Hematopoietic multipotent progenitor cell treated with erythropoietin and hydrocortisone succinate and interleukin-3 and kit ligand, for 8 days (in vitro differentiated cells): Measurements from ENCODE around the gene KRT12.
"Not testable (repeated sequence)": the region's sequence is repeated elsewhere in the genome, so short reads cannot be mapped to it uniquely, and the experiment has no call there.

ENCODE experiments used
- DNase-seq: peaks from one replicate; pipeline ENCODE4 v3.0.0-alpha.2; 2015

Gene KRT12

DNA sequence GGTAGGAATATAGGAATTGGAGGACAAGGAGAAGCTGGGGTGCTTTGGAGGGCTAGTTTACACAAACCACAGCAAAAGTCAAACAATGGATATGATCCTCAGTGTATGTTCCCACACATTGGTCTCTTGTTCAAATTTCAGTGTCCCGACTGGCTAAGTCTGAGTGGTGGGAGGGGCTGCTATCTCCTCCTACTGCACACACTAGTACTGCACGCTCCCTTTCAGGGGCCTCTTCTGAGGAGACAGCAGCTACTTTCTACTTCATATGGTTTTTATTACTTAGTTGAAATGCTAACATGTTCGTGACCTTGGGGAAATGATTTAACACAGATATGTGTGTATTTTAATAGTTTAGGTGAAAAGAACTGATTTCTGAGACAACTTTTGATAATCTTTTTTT is 25.8 kb downstream of the KRT12 start:
- no peak for DNase-seq

- DNase-seq, result no peak
These were observed 27.8 kb downstream of the KRT12 start for GRCh38 chr17:40839194-40839593.

- DNase-seq, result no peak
These were observed 31.0 kb downstream of the KRT12 start for GRCh38 chr17:40836020-40836419.

GRCh38 chr17:40833882-40834281 is 33.1 kb downstream of the KRT12 start:
- DNase-seq, result no peak

DNA sequence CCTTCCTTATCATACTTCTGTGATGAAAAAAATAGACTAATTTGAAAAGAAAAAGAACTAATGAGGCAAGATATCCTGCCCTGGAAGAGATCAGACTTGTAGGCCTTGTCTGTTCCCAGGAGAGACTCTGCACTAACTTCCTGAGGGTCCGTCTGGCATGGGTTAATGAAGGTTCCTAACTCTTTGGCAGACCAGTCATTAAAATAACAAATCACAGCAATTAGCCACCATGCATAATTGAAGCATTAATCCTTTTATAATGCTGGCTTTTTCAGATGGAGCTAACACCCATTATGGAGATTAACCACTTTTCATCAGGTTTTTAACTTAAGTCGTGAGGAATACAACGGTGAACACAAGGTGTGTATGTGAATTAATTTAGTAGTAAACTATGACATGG is 34.2 kb downstream of the KRT12 start:
- DNase-seq, result no peak

GRCh38 chr17:40830085-40830776 is 36.8 kb downstream of the KRT12 start:
- no peak for DNase-seq

GRCh38 chr17:40828454-40829044 is 38.5 kb downstream of the KRT12 start:
- no peak for DNase-seq

GRCh38 chr17:40827746-40828453 is 39.1 kb downstream of the KRT12 start:
- DNase-seq, result peak; percentile 62

GRCh38 chr17:40825599-40825998 is 41.4 kb downstream of the KRT12 start:
- DNase-seq, result no peak

DNA sequence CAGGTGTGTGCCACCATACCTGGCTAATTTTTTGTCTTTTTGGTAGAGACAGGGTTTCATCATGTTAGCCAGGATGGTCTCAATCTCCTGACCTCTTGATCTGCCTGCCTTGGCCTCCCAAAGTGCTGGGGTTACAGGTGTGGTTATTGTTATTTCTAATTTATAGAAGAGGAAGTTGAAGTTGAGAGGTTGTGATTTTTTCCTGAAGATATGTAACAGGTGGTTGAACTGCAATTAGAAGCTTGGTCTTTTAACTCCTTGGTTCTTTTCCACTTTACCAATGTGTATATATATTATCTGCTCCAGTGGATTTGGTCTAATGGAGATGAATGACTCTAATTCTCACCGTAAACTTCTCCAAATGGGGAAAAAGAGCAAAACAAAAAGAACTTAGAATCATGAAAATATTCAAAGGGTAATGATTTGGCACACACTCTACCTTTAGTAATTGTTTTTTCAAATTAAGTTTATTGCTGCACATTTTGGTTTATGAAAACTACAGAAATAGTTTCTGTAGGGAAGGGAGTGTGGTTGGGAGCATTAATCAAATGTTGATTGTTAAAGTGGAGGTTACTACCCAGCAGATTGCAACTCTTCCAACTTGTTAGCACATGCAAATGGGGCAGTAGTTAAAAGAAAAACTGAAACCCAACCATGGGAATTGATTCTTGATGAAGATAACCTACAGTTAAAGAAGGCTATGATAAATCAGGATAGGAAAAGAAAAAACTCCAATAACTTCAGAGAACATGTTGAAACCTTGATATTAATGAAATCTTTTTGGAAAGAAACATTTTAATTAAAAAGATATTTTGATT is 42.8 kb downstream of the KRT12 start:
- no peak for DNase-seq

DNA sequence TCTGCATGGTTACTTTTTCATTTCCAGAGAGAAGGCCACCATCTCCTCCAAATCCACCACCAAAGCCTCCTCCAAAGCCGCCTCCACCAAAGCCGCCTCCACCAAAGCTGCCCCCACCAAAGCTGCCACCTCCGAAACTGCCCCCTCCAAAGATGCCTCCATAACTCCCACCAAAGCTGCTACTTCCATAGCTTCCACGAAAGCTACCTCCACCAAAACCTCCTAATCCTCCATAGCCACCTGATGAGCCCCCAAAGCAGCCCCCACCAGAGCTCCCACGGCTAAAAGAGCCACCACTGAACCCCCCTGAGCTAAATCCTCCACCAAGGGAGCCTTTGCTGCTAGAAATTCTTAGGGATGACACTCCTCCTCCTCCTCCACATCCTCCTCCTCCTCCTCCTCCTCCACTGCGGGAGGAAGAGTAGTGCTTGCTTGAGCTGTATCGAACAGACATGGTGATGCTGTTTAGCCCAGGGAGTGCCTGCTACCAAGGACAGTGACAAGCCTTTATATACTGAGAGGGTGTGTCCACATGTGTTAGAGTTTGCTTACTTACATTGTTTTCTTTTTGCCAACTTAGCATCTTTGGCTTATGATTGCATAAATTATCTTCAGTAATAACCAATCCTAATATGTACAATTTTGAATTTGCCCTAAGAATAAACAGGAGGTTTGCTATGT is 44.8 kb downstream of the KRT12 start, which contains the start of gene KRT10:
Gene KRT10 (minus strand): TSS at position 483 of the 681 bp plus-strand sequence. CDS start 29 bp downstream, at position 454.
- no peak for DNase-seq

DNA sequence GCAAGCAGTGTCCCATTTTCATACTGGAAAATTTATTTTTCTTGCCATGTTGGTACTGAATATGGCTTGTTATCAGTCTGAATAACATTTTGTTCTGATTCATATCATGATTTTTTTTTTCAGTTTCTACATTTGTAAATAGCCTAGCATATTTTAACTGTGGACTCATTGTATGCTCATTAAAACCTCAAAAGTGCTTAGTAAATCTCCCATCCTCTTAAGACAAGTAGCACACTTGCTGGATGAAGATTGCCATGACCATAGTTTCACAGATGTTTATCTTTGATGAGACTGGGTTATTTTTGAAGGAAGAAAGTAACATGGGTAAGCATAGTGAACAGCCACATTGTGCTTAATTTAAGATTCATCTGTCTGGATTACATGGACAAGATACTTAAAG is 45.5 kb downstream of the KRT12 start:
- no peak for DNase-seq

- no peak for DNase-seq
These were observed 46.7 kb downstream of the KRT12 start for GRCh38 chr17:40820228-40820838.

DNA sequence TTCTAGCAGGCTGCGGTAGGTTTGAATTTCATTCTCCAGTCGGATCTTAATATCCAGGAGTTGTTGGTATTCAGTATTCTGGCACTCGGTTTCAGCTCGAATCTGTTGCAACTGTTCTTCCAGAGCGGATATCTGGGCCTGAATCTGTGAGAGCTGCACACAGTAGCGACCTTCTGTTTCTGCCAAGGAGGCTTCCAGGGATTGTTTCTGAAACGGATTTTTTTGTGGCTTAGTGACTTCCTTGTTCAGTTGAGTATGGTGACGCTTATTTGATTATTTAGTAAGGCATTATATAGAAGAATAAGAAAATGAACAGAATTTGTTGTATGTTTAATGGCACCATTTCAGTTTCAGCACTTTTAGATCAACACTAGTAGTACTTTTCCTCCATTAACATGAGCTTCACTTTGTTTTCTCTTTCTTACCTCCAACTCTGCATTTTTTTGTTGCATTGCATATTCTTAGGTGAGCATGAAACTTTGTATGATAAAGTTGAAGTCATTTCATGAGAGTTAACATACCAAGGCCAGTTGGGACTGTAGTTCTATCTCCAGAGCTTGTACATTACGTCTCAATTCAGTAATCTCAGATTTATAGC is 47.4 kb downstream of the KRT12 start:
- peak; percentile 16 for DNase-seq

DNA sequence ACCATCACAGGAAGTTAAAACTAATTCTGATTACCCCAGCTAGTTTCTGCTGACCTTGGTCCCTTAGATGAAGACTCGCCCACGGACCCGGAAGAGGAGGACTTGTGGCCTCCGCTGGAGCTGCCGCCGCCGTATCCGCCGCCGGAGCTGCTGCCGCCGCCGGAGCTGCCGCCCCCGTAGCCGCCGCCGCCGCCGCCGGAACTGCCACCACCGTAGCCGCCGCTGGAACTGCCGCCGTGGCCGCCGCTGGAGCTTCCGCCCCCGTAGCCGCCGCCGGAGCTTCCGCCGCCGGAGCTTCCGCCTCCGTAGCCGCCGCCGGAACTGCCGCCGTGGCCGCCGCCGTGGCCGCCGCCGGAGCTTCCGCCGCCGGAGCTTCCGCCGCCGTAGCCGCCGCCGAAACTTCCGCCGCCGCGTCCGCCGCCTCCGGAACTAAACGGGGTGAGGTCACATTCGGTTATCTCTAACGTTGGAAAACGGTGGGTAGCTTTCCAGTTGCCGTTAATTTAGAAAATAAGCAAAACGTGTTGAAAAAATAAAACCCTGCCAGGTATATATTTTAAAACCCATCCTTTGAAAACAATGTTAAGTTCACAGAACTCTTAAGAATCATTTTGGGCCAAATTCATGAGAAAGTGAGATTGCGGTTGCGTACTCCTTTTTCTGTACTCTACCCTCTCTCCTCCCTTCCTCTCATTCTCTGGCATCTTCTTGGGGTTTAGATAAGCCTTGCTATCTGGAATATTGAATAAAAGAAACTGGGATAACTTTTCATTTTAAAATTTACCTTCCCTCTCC is 48.1 kb downstream of the KRT12 start:
- DNase-seq, result peak; percentile 80

DNA sequence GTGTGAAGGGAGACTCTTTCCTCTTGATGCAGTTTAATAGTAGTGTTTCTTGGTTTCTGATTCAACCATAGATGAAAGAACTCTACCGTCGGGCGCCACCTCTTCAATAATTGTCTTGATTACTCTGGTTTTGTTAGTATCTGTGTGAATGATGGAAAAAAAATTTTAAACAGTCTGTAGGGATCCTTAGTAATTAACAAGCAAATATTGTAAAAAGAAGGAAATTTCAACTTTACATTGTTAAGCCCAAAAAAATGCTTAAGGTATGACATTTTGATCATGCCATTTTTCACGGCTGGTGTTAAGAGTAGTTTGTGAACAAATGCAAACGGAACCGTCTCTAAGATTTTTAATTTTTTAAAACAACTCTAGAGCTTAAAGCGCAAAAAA is 48.7 kb downstream of the KRT12 start:
- DNase-seq, result peak; percentile 29

DNA sequence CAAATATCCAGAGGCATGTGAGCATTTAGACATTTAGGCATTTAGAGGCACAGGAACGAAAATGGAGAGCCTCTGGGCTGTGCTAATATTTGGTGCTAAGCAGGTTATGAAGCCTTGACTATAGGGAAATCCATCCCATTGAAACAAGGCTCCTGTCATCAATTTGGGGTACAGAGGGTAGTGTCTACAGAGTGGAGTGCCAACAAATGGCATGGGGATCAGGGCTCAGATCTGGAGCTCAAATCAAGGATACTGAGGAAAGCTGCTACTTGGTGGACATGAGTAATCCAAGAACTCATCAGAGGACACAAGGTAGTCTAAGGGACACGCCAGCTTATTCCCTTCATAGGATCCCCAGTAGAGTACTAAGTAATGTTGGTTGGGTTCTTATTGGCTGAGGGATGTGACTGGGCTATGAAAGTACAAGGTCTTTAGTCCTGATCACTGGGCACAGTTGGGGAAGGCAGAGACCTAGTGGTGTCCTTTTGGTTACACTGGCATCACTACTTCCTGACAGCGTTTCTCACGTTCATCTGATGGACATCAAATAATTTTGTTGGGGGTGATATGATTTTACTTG is 49.8 kb downstream of the KRT12 start:
- no peak for DNase-seq

DNA sequence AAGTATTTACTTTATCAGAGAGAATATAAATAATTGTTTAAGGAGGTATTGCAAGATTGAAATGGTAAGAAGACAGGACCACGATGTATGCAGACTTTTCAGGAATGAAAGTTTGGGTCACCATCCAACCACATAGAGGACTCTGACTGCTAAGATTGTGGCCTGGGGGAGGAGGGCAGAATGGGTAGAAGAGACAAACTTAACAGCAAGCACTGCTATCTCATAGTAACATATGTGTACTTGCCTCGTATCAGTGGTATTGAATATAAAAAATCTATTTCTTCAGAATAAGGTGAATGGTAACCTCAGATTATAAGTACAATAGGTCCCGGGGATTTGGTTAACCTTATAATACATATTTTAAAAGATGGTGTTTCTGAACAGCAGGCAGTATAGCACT is 50.5 kb downstream of the KRT12 start:
- DNase-seq, result no peak

DNA sequence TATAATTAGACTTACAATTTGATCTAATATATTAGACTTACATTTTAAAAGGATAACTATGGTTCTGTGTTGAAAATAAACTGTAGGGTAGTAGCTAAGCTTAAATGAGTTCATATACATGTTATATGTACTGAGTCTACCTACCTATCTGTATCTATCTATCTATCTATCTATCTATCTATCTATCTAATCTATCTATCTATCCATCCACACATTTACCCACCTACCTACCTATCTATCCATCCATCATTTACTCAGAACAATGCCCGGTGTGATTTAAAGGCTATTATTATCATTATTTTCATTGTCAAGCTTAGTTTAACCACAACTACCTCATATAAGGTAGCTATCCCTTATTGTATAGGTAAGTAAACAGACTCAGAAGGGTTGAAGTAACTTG is 51.6 kb downstream of the KRT12 start:
- DNase-seq, result no peak

DNA sequence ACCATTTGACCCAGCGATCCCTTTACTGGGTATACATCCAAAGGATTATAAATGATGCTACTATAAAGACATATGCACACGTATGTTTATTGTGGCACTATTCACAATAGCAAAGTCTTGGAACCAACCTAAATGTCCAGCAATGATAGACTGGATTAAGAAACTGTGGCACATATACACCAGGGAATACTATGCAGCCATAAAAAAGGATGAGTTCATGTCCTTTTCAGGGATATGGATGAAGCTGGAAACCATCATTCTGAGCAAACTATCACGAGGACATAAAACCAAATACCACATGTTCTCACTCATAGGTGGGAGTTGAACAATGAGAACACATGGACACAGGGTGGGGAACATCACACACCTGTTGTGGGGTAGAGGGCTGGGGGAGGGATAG is 52.4 kb downstream of the KRT12 start:
- not testable (repeated sequence) for DNase-seq

DNA sequence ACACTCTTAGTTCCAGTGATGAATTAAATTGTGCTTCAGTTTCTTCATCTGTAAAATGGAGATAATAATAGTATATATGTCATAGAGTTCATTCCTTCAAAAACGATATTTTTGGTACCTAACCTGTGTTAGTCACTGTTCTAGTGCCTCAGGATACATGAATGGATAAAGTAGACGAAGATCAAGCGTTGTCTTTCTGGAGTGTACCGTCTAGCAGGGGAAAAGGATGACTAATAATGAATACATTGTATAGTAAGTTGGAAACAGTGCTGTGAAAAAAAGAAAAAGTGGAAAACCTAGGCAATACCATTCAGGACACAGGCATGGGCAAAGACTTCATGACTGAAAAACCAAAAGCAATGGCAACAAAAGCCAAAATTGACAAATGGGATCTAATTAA is 53.2 kb downstream of the KRT12 start:
- DNase-seq, result no peak
